SK-N-SH (cell line): ENCODE results near the gene EDEM3. TPM values are rescaled to one million over a fixed set of nuclear protein-coding genes. Genes with fewer than 3 reads are reported as not detected.
"Not testable (repeated sequence)": the region's sequence is repeated elsewhere in the genome, so short reads cannot be mapped to it uniquely, and the experiment has no call there.

Experiments
- CTCF ChIA-PET: fragments of 300-600, 350-600 bp; formaldehyde crosslinking; extraction: SDS; loops from one replicate; lab custom pipeline; 2021; lab: Yijun Ruan, JAX
- POLR2A ChIA-PET: fragments of 350-600 bp; sonication (Branson Sonifier 250); formaldehyde crosslinking; extraction: SDS; loops from one replicate; lab custom pipeline; 2020; ENCODE audit warnings: antibody characterized with exemption, inconsistent platforms; lab: Yijun Ruan, JAX
- DNase-seq: peaks from one replicate; pipeline ENCODE4 v3.0.0; 2012
- H2AFZ ChIP-seq: fragments of 200-600 bp; sonication (generic); 2 replicates; pipeline ENCODE4 v1.8.1; 2016; ENCODE audit warnings: antibody characterized with exemption, mild to moderate bottlenecking, low read depth
- H3F3A ChIP-seq: fragments of 200-600 bp; sonication (generic); replicated peaks from 2 replicates; pipeline ENCODE3; 2016; ENCODE audit warnings: antibody characterized with exemption, mild to moderate bottlenecking; ENCODE audit not compliant: insufficient read depth
- H3K27ac ChIP-seq, 2 experiments: fragments of 200-500 bp in 1 of 2; fragments of 200-600 bp in 1 of 2; sonication (Bioruptor generic) in 1 of 2; sonication (generic), shearing (Covaris generic) in 1 of 2; 2 replicates each; pipeline versions ENCODE4 v1.5.1 to v1.6.1; 2014 to 2016; ENCODE audit warnings: low read depth in 2 of 2, inconsistent platforms in 1 of 2, low read length in 1 of 2, mild to moderate bottlenecking in 1 of 2, mixed read lengths in 1 of 2
- H3K27me3 ChIP-seq: fragments of 200-600 bp; sonication (generic), shearing (Covaris generic); 2 replicates; pipeline ENCODE4 v1.6.1; 2016; ENCODE audit warnings: mixed run types; ENCODE audit not compliant: insufficient read depth
- H3K36me3 ChIP-seq, 2 experiments: fragments of 200-500 bp in 1 of 2; fragments of 200-600 bp in 1 of 2; sonication (Bioruptor generic) in 1 of 2; sonication (generic) in 1 of 2; replicated peaks in 1 of 2; 2 replicates each; pipeline versions ENCODE3 to v1.5.1; 2014 to 2016; ENCODE audit warnings: low read length in 1 of 2, mild to moderate bottlenecking in 1 of 2; ENCODE audit not compliant: insufficient read depth in 2 of 2, control insufficient read depth in 1 of 2
- H3K4me1 ChIP-seq, 2 experiments: fragments of 200-500 bp in 1 of 2; fragments of 200-600 bp in 1 of 2; sonication (Bioruptor generic) in 1 of 2; sonication (generic), shearing (Covaris generic) in 1 of 2; 2 replicates each; pipeline versions ENCODE4 v1.5.1 to v1.6.1; 2014 to 2016; ENCODE audit warnings: low read depth in 1 of 2, low read length in 1 of 2, mixed run types in 1 of 2; ENCODE audit not compliant: insufficient read depth in 2 of 2, control insufficient read depth in 1 of 2
- H3K4me2 ChIP-seq: fragments of 200-600 bp; sonication (generic), shearing (Covaris generic); 2 replicates; pipeline ENCODE4 v1.6.1; 2017; ENCODE audit warnings: mixed run types
- H3K4me3 ChIP-seq, 2 experiments: fragments of 200-500 bp in 1 of 2; fragments of 200-600 bp in 1 of 2; sonication (Bioruptor generic) in 1 of 2; sonication (generic), shearing (Covaris generic) in 1 of 2; 2 replicates each; pipeline versions ENCODE4 v1.5.1 to v1.8.1; 2014 to 2016; ENCODE audit warnings: low read depth in 2 of 2, inconsistent platforms in 1 of 2, low read length in 1 of 2, mild to moderate bottlenecking in 1 of 2, mixed read lengths in 1 of 2, moderate library complexity in 1 of 2
- H3K79me2 ChIP-seq: fragments of 200-600 bp; sonication (generic); 2 replicates; pipeline ENCODE4 v1.8.1; 2017; ENCODE audit warnings: mild to moderate bottlenecking; ENCODE audit not compliant: insufficient read depth
- H3K9ac ChIP-seq: fragments of 200-600 bp; sonication (generic); 2 replicates; pipeline ENCODE4 v1.6.1; 2017; ENCODE audit warnings: mixed run types
- H3K9me2 ChIP-seq: fragments of 200-600 bp; sonication (generic); 2 replicates; pipeline ENCODE4 v1.6.1; 2017; ENCODE audit warnings: mixed run types
- H3K9me3 ChIP-seq: fragments of 200-600 bp; sonication (generic); 2 replicates; pipeline ENCODE4 v1.6.1; 2017; ENCODE audit warnings: mixed run types, mild to moderate bottlenecking, moderate library complexity
- H4K20me1 ChIP-seq: fragments of 200-600 bp; sonication (generic); 2 replicates; pipeline ENCODE4 v1.6.1; 2017; ENCODE audit warnings: mild to moderate bottlenecking, mixed run types; ENCODE audit not compliant: insufficient read depth
- EZH2phosphoT487 ChIP-seq: fragments of 200-600 bp; sonication (generic); IDR thresholded peaks from 2 replicates; pipeline ENCODE4 v1.6.1; 2017; ENCODE audit warnings: low read depth, mixed run types, mild to moderate bottlenecking, antibody characterized with exemption, moderate library complexity, borderline replicate concordance
- FOXJ3 ChIP-seq: sonication (generic); formaldehyde crosslinking; IDR thresholded peaks from 2 replicates; pipeline ENCODE4 v1.5.1; 2020; ENCODE audit warnings: mild to moderate bottlenecking, missing genetic modification reagents
- IRF3 ChIP-seq: fragments of 150-350 bp; IDR thresholded peaks from 2 replicates; pipeline ENCODE4 v1.6.1; 2016; ENCODE audit warnings: mild to moderate bottlenecking, low read depth, low read length
- TAF1 ChIP-seq: IDR thresholded peaks from 2 replicates; pipeline ENCODE4 v1.6.1; 2012; ENCODE audit warnings: low read depth, mild to moderate bottlenecking, low read length, moderate library complexity, borderline replicate concordance
- WGBS: methylation state at CpG from one replicate; pipeline ENCODE4 v1.1.6; 2017; ENCODE audit warnings: low lambda C conversion rate; 5-methylcytosine and 5-hydroxymethylcytosine counted together
- polyA plus RNA-seq, 3 experiments: library from polyadenylated mRNA; depleted of rRNA; stranded (reverse); fragments of >200 nt; gene quantifications; 2 replicates each; pipeline ENCODE4 v1.2.3, GENCODE V29; 2012

Gene EDEM3
- polyA plus RNA-seq, 1 of the 3 experiments (the other 2 are of a cell fraction) = 28.6 TPM

GRCh38 chr1:184685116-184685515 lies 69.5 kb downstream of the EDEM3 start (continued):
- no peak for TF ChIP-seq IRF3
- no peak for TF ChIP-seq TAF1

- DNase-seq = peak; percentile 28
- Histone ChIP-seq H3K9me3 (no peaks in the 10 kb centered on the region), H3K9ac (no peak overlapping the region), H3K79me2 (no peaks in the 10 kb centered on the region), H3K4me2 (no peak overlapping the region), H3K9me2 (no peaks in the 10 kb centered on the region), H3K36me3 (peaks cover 0 to 4% of the 10 kb centered on the region in 2 experiments), H2AFZ (no peak overlapping the region), H3K4me3 (no peak overlapping the region), H3F3A (no peaks in the 10 kb centered on the region), H4K20me1 (no peaks in the 10 kb centered on the region), H3K27ac (no peak overlapping the region), H3K27me3 (no peaks in the 10 kb centered on the region), H3K4me1 (peaks cover 0 to 7% of the 10 kb centered on the region in 2 experiments; a peak in 1 of 4 replicates)
- POLR2A ChIA-PET = no interaction called here
- TF ChIP-seq FOXJ3 (CRISPR knock-in tag) (no peak), TAF1 (no peak)
- WGBS = 69% methylated on average over 11 of the region's 11 CpGs
- CTCF ChIA-PET = interaction anchor here (1.1 to 2.1 kb wide), 2 partner anchors 15 to 20 kb away, joined by 4 to 7 read pairs; no protein-coding TSS in a partner anchor
These were observed 70.2 kb downstream of the EDEM3 start for GRCh38 chr1:184684285-184685074.

GRCh38 chr1:184682956-184683355 lies 71.7 kb downstream of the EDEM3 start:
- WGBS = 86% methylated on average over 3 of the region's 3 CpGs
- CTCF ChIA-PET = interaction anchor here (1.7 kb wide), 1 partner anchor 9 kb away, joined by 6 read pairs; no protein-coding TSS in a partner anchor

GRCh38 chr1:184680611-184681225 lies 73.9 kb downstream of the EDEM3 start:
- H4K20me1 ChIP-seq, H3K27me3 ChIP-seq, H3K9ac ChIP-seq, H3K79me2 ChIP-seq, H3K4me1 ChIP-seq, H3K36me3 ChIP-seq, POLR2A ChIA-PET, H2AFZ ChIP-seq, H3F3A ChIP-seq, DNase-seq, H3K27ac ChIP-seq, H3K4me2 ChIP-seq, H3K9me3 ChIP-seq, H3K4me3 ChIP-seq, H3K9me2 ChIP-seq: not testable (repeated sequence)
- 78% methylated on average over 5 of the region's 5 CpGs for WGBS
- CTCF ChIA-PET = interaction anchor here (4.7 kb wide), 1 partner anchor 17 kb away, joined by 20 read pairs; no protein-coding TSS in a partner anchor

More at GRCh38 chr1:184682956-184683355, 71.7 kb downstream of the EDEM3 start:
- no peak overlapping the region for H3K4me3 ChIP-seq
- H3K36me3 ChIP-seq = no peaks in the 10 kb centered on the region
- peaks cover 0 to 7% of the 10 kb centered on the region in 2 experiments; a peak in 1 of 4 replicates for H3K4me1 ChIP-seq
- no peak overlapping the region for H2AFZ ChIP-seq
- H3K9me3 ChIP-seq = no peaks in the 10 kb centered on the region
- H3K27me3 ChIP-seq = no peaks in the 10 kb centered on the region
- POLR2A ChIA-PET = no interaction called here
- H3F3A ChIP-seq = no peaks in the 10 kb centered on the region
- H3K79me2 ChIP-seq = no peaks in the 10 kb centered on the region
- H3K9me2 ChIP-seq = 0 out of 2 replicates have a peak, but pooled peaks cover 3% of the 10 kb centered on the region
- no peak overlapping the region for H3K27ac ChIP-seq
- H3K4me2 ChIP-seq = no peak overlapping the region
- H4K20me1 ChIP-seq = no peaks in the 10 kb centered on the region
- DNase-seq = no peak
- no peak overlapping the region for H3K9ac ChIP-seq
- TF ChIP-seq EZH2phosphoT487 = no peak

GRCh38 chr1:184679472-184679871 lies 75.2 kb downstream of the EDEM3 start:
- 38% methylated on average over 3 of the region's 3 CpGs for WGBS
- CTCF ChIA-PET = interaction anchor here (0.6 to 4.7 kb wide), 3 partner anchors 16 to 599 kb away, joined by 3 to 20 read pairs (median 4); no protein-coding TSS in a partner anchor
- H3K27ac ChIP-seq, H3K4me2 ChIP-seq, H3K79me2 ChIP-seq, H3K9me2 ChIP-seq, H2AFZ ChIP-seq, H3K36me3 ChIP-seq, H3K9ac ChIP-seq, H4K20me1 ChIP-seq, H3K9me3 ChIP-seq, H3K27me3 ChIP-seq, POLR2A ChIA-PET, H3K4me3 ChIP-seq, H3F3A ChIP-seq, DNase-seq, H3K4me1 ChIP-seq: not testable (repeated sequence)
